NCI-H345 (cell line): Measurements from ENCODE around the gene TBL1X.

Experiments
- DNase-seq: peaks from one replicate; lab custom pipeline; 2025; lab: John Stamatoyannopoulos, UW

TBL1X gene

GRCh38 chrX:9628779-9629493 is 164.1 kb downstream of the TBL1X start:
- no peak for DNase-seq

GRCh38 chrX:9634551-9634950 is 169.7 kb downstream of the TBL1X start:
- no peak for DNase-seq

DNA sequence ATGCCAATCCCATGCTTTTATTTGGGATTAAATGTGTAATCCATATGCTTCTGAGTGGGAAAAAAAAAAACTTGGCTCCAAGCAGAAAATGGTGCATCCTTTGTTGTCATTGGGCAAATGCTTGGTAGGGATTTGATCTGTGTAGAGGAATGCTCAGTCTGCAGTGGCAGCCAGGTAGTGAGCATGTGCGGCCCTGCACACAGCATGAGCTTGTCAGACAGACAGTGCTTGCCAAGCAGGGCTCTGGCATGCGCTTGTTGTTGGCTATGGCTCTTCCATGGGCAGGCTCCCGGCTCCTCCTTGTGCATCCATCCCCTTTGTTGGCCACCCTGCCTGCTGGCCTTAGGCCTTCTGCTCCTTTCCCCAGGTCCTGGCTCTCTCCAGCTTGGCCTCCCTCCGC is 170.5 kb downstream of the TBL1X start:
- DNase-seq: no peak

DNA sequence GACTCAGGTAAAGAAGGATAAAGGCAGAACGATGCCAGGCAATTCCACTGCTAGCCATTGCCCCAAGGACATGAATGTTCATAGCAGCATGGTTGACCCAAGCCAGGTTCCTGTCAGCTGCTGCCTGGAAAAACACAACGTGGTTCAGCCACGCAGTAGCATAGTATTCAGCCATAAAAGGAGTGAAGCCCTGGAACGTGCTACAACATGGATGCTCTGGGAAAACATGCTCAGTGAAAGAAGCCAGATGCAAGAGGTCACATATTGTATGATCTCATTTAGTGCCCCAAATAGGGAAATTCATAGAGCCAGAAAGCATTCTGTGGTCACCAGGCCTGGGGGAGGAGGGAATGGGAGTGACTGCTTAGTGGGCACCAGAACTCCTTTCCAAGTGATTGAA is 170.9 kb downstream of the TBL1X start:
- no peak for DNase-seq

GRCh38 chrX:9638871-9639270 is 174.0 kb downstream of the TBL1X start:
- no peak for DNase-seq

GRCh38 chrX:9642270-9642995 is 177.6 kb downstream of the TBL1X start:
- DNase-seq: no peak

GRCh38 chrX:9643807-9644206 is 178.9 kb downstream of the TBL1X start:
- DNase-seq: no peak

DNA sequence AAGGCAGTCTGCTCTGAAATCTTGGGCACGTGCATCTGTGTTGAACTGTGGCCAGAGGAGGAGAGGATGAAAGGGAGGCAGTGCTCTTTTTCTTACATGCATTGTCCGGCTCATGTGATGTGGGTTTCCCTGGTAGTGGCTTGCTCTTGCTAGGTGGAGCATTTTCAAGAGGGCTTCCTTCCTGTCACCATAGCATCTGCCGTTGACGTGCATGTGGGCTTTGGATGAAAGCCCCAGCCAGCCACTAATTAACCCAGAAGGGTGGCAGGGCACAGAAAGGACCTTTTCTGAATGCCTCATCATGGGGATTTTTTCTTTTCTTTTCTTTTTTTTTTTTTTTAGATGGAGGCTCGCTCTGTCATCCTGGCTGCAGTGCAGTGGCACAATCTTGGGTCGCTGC is 179.5 kb downstream of the TBL1X start:
- DNase-seq: peak; percentile 31

DNA sequence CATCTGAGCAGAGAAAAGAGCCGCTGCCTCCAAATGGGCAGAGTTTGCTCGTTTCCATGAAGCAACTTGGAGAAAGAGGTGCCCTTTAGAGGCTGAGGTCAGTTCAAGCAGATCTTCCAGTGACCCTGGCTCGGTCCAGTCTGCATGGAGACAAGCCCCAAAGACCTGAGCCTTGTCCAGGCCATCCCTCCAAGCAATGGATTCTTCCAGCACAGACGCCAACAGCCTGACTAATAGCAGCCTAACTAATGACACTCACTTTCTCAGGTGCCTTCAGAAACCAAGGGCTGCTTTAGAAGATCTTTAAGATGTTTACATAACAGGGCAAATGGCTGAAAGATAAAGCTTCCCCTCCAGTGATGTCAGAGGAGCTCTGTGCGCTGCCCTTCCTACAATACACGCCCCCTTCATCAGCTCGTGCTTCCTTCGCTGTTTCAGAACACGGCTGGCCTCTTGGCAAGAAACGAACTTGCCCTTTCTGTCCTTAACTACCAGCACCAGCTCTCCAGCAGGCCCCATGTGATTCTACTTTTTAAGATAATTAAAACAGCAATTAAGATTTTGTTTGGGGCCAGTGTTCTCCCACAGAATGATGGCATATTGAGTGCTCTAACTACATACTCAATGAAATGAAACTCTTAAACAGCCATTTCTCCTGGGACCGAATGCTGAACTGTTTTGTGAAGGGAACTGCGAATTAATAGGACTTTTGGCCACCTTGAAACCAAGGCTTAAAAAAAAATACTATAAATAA is 181.8 kb downstream of the TBL1X start:
- DNase-seq: no peak

- DNase-seq: no peak
These were observed 182.6 kb downstream of the TBL1X start for GRCh38 chrX:9647431-9647830.

DNA sequence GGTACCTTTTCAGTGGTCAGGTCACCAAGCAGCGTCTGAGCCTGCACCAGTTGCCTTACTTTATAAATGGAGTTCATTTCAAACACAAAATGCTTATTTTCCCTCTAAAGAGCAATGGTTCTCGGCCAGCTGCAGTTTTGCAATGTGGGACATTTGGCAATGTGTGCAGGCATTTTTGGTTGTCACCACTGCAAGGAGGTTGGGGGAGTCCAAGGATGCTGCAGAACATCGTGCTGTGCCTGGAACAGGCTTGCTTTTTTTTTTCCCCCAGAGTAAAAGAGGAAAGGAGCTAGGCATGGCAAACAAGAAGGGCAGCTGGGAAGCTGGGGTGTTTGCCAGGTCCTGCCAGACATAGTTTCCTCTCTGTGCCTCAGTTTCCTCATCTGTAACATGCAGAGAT is 185.2 kb downstream of the TBL1X start:
- no peak for DNase-seq

GRCh38 chrX:9651737-9652136 is 186.9 kb downstream of the TBL1X start:
- DNase-seq: no peak

GRCh38 chrX:9654929-9655328 is 190.1 kb downstream of the TBL1X start:
- no peak for DNase-seq

DNA sequence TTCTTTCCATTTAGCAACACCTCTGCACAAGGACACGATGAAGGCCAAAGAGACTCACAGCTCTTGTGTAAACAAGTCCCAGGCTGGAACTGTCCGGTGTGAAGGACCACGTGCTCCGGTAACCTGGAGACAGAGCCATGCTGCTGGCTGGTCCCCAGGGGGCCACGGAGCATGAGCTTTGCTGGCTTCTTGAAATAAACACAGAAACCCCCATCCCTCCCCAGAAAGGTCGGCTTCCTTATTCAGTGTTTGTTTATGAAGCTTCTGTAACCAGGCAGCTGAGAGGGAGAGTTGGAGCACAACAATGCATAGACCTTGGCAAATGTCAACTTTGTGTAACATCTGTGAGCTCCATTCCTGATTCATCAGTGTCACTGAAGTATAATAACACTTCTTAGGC is 191.4 kb downstream of the TBL1X start:
- DNase-seq: peak; percentile 31

DNA sequence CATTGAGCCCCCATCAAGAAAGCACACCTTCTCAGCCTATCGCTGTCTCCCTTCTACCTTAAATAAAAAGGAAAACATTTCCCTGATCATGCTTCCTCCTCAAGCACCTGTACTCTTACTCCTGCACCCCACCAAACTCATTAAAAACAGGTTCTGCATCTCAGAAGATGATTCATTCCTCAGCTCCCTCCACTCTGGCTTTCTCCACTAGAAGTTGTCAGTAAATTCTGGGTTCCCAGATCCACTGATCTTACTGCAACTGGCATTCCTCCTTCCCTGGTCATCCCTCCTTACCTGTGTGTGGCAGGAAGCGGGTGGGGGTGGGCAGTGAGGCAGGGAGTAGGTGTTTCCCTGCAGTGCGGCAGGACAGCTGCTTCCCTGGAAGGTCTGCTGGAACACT is 192.0 kb downstream of the TBL1X start:
- DNase-seq: no peak

DNA sequence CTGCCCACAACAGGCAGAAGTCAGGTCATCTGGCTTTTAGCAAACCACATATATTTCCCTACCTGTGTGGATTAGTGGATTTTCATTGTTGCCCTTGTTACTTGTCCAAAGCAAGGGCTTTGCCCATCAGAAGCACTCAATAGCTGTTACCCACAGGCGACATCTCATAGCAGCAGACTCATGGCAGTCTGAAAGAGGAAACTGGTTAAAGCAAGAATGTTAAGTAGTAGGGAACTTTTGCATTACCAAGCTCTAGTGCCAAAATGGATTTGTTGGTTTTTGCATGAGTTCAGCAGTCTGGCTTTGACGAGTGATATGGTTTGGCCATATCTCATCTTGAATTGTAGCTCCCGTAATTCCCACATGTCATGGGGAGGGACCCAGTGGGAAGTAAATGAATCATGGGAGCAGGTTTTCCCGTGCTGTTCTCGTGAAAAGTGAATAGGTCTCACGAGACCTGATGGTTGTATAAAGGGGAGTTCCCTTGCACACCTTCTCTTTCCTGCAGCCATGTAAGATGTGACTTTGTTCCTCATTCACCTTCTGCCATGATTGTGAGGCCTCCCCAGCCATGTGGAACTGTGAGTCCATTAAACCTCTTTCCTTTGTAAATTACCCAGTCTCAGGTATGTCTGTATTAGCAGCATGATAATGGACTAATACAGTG is 192.9 kb downstream of the TBL1X start:
- no peak for DNase-seq

DNA sequence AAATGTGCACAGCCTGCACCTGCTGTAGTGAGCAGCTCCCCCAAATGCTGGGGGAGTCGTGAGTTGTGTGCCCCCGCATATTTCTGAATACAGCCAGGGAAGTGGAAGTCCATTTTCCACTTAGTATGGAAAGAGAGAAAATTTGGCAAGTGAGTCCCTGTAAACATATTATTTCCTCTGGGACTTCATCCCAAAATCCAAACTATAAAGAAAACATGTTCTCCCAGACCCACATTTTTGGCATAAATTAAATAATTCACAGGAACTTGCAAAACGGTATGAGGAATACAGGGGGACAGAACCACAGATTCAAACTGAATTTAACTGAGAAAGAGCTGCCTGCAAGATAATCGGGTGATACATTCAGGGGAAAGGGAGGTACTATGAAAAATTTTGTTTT is 193.6 kb downstream of the TBL1X start:
- no peak for DNase-seq

- DNase-seq: no peak
These were observed 194.8 kb downstream of the TBL1X start for GRCh38 chrX:9659571-9660195.

GRCh38 chrX:9662148-9662547 is 197.3 kb downstream of the TBL1X start:
- DNase-seq: no peak

DNA sequence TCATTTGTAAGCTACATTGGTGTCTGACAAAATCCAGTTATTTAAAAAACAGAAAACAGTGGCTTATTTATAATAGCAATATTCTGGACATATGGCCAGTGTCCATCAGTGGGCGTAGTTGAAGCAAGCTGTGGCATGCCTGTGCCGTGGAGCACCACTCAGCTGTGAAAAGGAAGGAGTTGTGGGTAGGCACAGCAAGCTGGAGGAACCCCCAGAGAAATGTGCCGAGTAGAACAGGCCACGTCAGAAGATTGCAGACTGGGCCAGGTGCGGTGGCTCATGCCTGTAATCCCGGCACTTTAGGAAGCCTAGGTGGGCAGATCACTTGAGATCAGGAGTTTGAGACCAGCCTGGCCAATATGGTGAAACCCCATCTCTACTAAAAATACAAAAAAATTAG is 198.4 kb downstream of the TBL1X start:
- no peak for DNase-seq

- DNase-seq: no peak
These were observed 199.4 kb downstream of the TBL1X start for GRCh38 chrX:9664224-9664623.

DNA sequence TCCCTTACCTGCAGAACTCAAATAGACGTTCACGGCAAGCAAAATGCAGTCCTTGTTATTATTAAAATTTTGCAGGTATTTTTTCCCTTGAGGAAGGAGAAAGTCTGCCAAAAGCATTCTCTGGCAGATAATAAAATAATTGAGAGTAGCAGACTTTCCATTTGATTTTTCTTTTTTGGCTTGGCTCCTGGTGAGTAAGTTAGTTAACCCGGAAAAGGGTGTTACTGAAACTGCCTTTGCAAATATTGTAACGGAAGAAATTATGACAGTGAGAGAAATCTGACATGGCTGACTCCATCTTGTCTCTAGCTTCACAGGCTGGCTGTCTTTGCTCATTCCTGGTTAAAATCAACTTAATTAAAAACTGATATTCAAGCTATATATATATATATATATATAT is 200.3 kb downstream of the TBL1X start:
- DNase-seq: no peak
